ENCODE measurements around the gene ZNF335.

DNA sequence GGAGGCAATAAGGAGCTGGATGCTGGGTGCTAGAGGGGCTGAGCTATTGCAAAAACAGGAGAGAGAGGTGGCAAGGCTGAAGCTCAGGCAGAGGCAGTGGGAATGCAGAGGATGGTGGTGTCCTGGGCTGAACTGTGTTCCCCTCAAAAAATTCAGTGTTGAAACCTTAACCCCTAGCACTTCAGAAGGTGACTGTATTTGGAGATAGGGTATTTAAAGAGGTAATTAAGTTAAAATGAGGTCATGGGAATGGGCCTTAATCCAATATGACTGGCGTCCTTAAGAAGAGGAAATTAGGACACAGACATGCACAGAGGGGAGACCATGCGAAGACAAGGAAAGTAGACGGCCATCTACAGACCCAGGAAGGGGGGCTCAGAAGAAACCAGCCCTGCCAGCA is 25.2 kb upstream of the ZNF335 start:
- TF ChIP-seq, protein P1, sequence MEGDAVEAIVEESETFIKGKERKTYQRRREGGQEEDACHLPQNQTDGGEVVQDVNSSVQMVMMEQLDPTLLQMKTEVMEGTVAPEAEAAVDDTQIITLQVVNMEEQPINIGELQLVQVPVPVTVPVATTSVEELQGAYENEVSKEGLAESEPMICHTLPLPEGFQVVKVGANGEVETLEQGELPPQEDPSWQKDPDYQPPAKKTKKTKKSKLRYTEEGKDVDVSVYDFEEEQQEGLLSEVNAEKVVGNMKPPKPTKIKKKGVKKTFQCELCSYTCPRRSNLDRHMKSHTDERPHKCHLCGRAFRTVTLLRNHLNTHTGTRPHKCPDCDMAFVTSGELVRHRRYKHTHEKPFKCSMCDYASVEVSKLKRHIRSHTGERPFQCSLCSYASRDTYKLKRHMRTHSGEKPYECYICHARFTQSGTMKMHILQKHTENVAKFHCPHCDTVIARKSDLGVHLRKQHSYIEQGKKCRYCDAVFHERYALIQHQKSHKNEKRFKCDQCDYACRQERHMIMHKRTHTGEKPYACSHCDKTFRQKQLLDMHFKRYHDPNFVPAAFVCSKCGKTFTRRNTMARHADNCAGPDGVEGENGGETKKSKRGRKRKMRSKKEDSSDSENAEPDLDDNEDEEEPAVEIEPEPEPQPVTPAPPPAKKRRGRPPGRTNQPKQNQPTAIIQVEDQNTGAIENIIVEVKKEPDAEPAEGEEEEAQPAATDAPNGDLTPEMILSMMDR (IDR thresholded peaks at IDR 0.05; ENCODE audit: borderline replicate concordance, extremely low read depth, low read length, poor library complexity, severe bottlenecking), result no peak
- TF ChIP-seq EZH2 (IDR thresholded peaks at IDR 0.05; ENCODE audit: borderline replicate concordance, low read depth, low read length, severe bottlenecking), result no peak

All from DND-41 (cell line).